HEK293 (cell line): ENCODE measurements around the gene SLC18A2.

Experiments used
- CTCF ChIA-PET: fragments of 350-600 bp; formaldehyde crosslinking; extraction: SDS; loops from one replicate; lab custom pipeline; 2021; ENCODE audit warnings: antibody characterized with exemption; lab: Yijun Ruan, JAX
- POLR2A ChIA-PET: fragments of 300-600 bp; formaldehyde crosslinking; extraction: SDS; loops from one replicate; lab custom pipeline; 2020; ENCODE audit warnings: antibody characterized with exemption, inconsistent platforms; lab: Yijun Ruan, JAX
- H3K27ac ChIP-seq: fragments of 200-500 bp; sonication (Bioruptor generic); 2 replicates; pipeline ENCODE4 v1.5.1; 2014; ENCODE audit warnings: low read depth, low read length, control low read depth, inconsistent platforms; ENCODE audit errors: extremely low read depth
- H3K36me3 ChIP-seq, 2 experiments: fragments of 200-500 bp in 1 of 2; sonication (Bioruptor generic) in 1 of 2; 1 replicate in 1 of 2; 2 replicates in 1 of 2; pipeline ENCODE4 v1.5.1; 2014 to 2017; ENCODE audit warnings: inconsistent platforms in 2 of 2, low read length in 2 of 2; ENCODE audit not compliant: control insufficient read depth in 2 of 2, insufficient read depth in 1 of 2
- H3K4me1 ChIP-seq: fragments of 200-500 bp; sonication (Bioruptor generic); 2 replicates; pipeline ENCODE4 v1.5.1; 2014; ENCODE audit warnings: mild to moderate bottlenecking, low read length, inconsistent platforms; ENCODE audit not compliant: control insufficient read depth, insufficient read depth
- H3K4me3 ChIP-seq: 2 replicates; pipeline ENCODE4 v1.5.1; 2011; ENCODE audit warnings: low read depth, mild to moderate bottlenecking, control low read depth, low read length, moderate library complexity
- H3K9me3 ChIP-seq: fragments of 200-500 bp; sonication (Bioruptor generic); 2 replicates; pipeline ENCODE4 v1.5.1; 2014; ENCODE audit warnings: low read depth, low read length, inconsistent platforms; ENCODE audit not compliant: control insufficient read depth, insufficient read depth
- BCL6B ChIP-seq: fragments of 450-650 bp; formaldehyde crosslinking; IDR thresholded peaks from 2 replicates; pipeline ENCODE4 v1.5.1; 2017; ENCODE audit warnings: missing biosample characterization, missing genetic modification characterization
- GLI2 ChIP-seq: fragments of 450-650 bp; formaldehyde crosslinking; IDR thresholded peaks from 2 replicates; pipeline ENCODE4; 2017; ENCODE audit warnings: missing biosample characterization, missing genetic modification characterization, low read depth, borderline replicate concordance
- GLIS2 ChIP-seq: fragments of 450-650 bp; formaldehyde crosslinking; IDR thresholded peaks from 2 replicates; pipeline ENCODE4 v1.5.1; 2016; ENCODE audit warnings: missing biosample characterization, missing genetic modification characterization
- HOXA7 ChIP-seq: sonication (generic); formaldehyde crosslinking; IDR thresholded peaks from 2 replicates; pipeline ENCODE4 v1.8.1; 2022; ENCODE audit warnings: missing genetic modification reagents, borderline replicate concordance
- IKZF3 ChIP-seq: fragments of 450-650 bp; IDR thresholded peaks from 2 replicates; pipeline ENCODE4 v1.5.0; 2018; ENCODE audit warnings: missing biosample characterization, mild to moderate bottlenecking, missing genetic modification characterization, moderate library complexity
- KLF1 ChIP-seq: fragments of 450-650 bp; formaldehyde crosslinking; IDR thresholded peaks from 2 replicates; pipeline ENCODE4 v1.5.1; 2016; ENCODE audit warnings: missing biosample characterization, missing genetic modification characterization
- KLF7 ChIP-seq: fragments of 450-650 bp; formaldehyde crosslinking; IDR thresholded peaks from 2 replicates; pipeline ENCODE4 v1.5.1; 2016; ENCODE audit warnings: missing biosample characterization, missing genetic modification characterization, borderline replicate concordance
- PRDM1 ChIP-seq: fragments of 450-650 bp; formaldehyde crosslinking; IDR thresholded peaks from 2 replicates; pipeline ENCODE4; 2016; ENCODE audit warnings: missing biosample characterization, missing genetic modification characterization
- PRDM6 ChIP-seq: fragments of 450-650 bp; formaldehyde crosslinking; IDR thresholded peaks from 2 replicates; pipeline ENCODE4 v1.5.1; 2017; ENCODE audit warnings: missing biosample characterization, missing genetic modification characterization
- ZBTB17 ChIP-seq: fragments of 450-650 bp; formaldehyde crosslinking; IDR thresholded peaks from 2 replicates; pipeline ENCODE4 v1.5.1; 2016; ENCODE audit warnings: missing biosample characterization, missing genetic modification characterization
- ZBTB21 ChIP-seq: fragments of 450-650 bp; formaldehyde crosslinking; IDR thresholded peaks from 2 replicates; pipeline ENCODE4 v1.5.1; 2017; ENCODE audit warnings: missing biosample characterization, missing genetic modification characterization
- ZFP3 ChIP-seq: fragments of 450-650 bp; formaldehyde crosslinking; IDR thresholded peaks from 2 replicates; pipeline ENCODE4 v1.5.1; 2016; ENCODE audit warnings: low read depth, missing biosample characterization, missing genetic modification characterization
- ZNF18 ChIP-seq: fragments of 450-650 bp; formaldehyde crosslinking; IDR thresholded peaks from 2 replicates; pipeline ENCODE4 v1.5.1; 2016; ENCODE audit warnings: missing biosample characterization, missing genetic modification characterization
- ZNF19 ChIP-seq: fragments of 450-650 bp; formaldehyde crosslinking; IDR thresholded peaks from 2 replicates; pipeline ENCODE4; 2016; ENCODE audit warnings: missing biosample characterization, missing genetic modification characterization, low read depth
- ZNF211 ChIP-seq: fragments of 450-650 bp; formaldehyde crosslinking; IDR thresholded peaks from 2 replicates; pipeline ENCODE4 v1.5.1; 2016; ENCODE audit warnings: low read depth, missing biosample characterization, missing genetic modification characterization
- ZNF362 ChIP-seq: fragments of 450-650 bp; formaldehyde crosslinking; IDR thresholded peaks from 2 replicates; pipeline ENCODE4 v1.5.1; 2016; ENCODE audit warnings: missing biosample characterization, missing genetic modification characterization
- ZNF571 ChIP-seq: fragments of 450-650 bp; formaldehyde crosslinking; IDR thresholded peaks from 2 replicates; pipeline ENCODE4 v1.5.0; 2017; ENCODE audit warnings: missing biosample characterization, missing genetic modification characterization
- ZNF580 ChIP-seq: fragments of 450-650 bp; formaldehyde crosslinking; IDR thresholded peaks from 2 replicates; pipeline ENCODE4 v1.5.1; 2016; ENCODE audit warnings: missing biosample characterization, missing genetic modification characterization
- ZNF623 ChIP-seq: fragments of 450-650 bp; formaldehyde crosslinking; IDR thresholded peaks from 2 replicates; pipeline ENCODE4 v1.5.1; 2016; ENCODE audit warnings: missing biosample characterization, missing genetic modification characterization
- ZNF791 ChIP-seq: fragments of 450-650 bp; formaldehyde crosslinking; IDR thresholded peaks from 2 replicates; pipeline ENCODE4 v1.5.1; 2016; ENCODE audit warnings: missing biosample characterization, missing genetic modification characterization
- ZNF830 ChIP-seq: fragments of 450-650 bp; IDR thresholded peaks from 2 replicates; pipeline ENCODE4 v1.5.0; 2018; ENCODE audit warnings: missing biosample characterization, missing genetic modification characterization, low read depth, mild to moderate bottlenecking, moderate library complexity

SLC18A2 gene

GRCh38 chr10:117237401-117237991 lies 3.4 kb upstream of the SLC18A2 start:
- Histone ChIP-seq H3K27ac (no peak overlapping the region), H3K4me1 (no peaks in the 10 kb centered on the region)
- 0 out of 2 replicates have a peak, but pooled peaks have one; percentile 32 for TF ChIP-seq PRDM1 (tag by site-specific recombination)
- no peak for TF ChIP-seq ZNF19 (tag by site-specific recombination)
- peak; percentile 87 for TF ChIP-seq ZNF623 (tag by site-specific recombination)
- TF ChIP-seq, all 188 proteins: peak for 2
- no peaks in the 10 kb centered on the region for H3K36me3 ChIP-seq
- ChIA-PET CTCF (no interaction called here), POLR2A (no interaction called here)
- no peak overlapping the region for H3K4me3 ChIP-seq
- H3K9me3 ChIP-seq, result no peaks in the 10 kb centered on the region

GRCh38 chr10:117239051-117239450 lies 1.9 kb upstream of the SLC18A2 start:
- H3K4me3 ChIP-seq, result no peak overlapping the region
- POLR2A ChIA-PET, result no interaction called here
- no peak overlapping the region for H3K27ac ChIP-seq
- H3K36me3 ChIP-seq, result no peaks in the 10 kb centered on the region
- no peaks in the 10 kb centered on the region for H3K9me3 ChIP-seq
- H3K4me1 ChIP-seq, result no peaks in the 10 kb centered on the region
- CTCF ChIA-PET, result interaction anchor here (0.8 to 1.6 kb wide), 2 partner anchors 22 to 80 kb away, joined by 3 to 6 read pairs; no protein-coding TSS in a partner anchor
- TF ChIP-seq HOXA7, result no peak
- no peak for TF ChIP-seq ZNF18 (tag by site-specific recombination)
- no peak for TF ChIP-seq GLIS2 (tag by site-specific recombination)
- TF ChIP-seq ZNF362 (tag by site-specific recombination), result no peak
- no peak for TF ChIP-seq ZNF830 (tag by site-specific recombination)
- TF ChIP-seq ZFP3 (tag by site-specific recombination), result no peak
- TF ChIP-seq BCL6B (tag by site-specific recombination), result no peak
- no peak for TF ChIP-seq GLI2
- no peak for TF ChIP-seq ZNF571 (tag by site-specific recombination)
- no peak for TF ChIP-seq IKZF3 (tag by site-specific recombination)
- no peak for TF ChIP-seq ZNF211 (tag by site-specific recombination)
- no peak for TF ChIP-seq ZBTB21 (tag by site-specific recombination)
- no peak for TF ChIP-seq ZNF791 (tag by site-specific recombination)
- TF ChIP-seq KLF7, result no peak
- no peak for TF ChIP-seq KLF1
- no peak for TF ChIP-seq ZBTB17 (tag by site-specific recombination)
- TF ChIP-seq ZNF580 (tag by site-specific recombination), result no peak
- TF ChIP-seq PRDM6 (tag by site-specific recombination), result no peak
